ENCODE measurements around the gene FUT7. TPM values are rescaled to one million over a fixed set of nuclear protein-coding genes. Genes with fewer than 3 reads are reported as not detected.
A peak's percentile ranks its signal among the peaks of the same experiment; 100 is the strongest.

FUT7 gene
- total RNA-seq, 1 experiment from 2014 or later, result not detected

DNA sequence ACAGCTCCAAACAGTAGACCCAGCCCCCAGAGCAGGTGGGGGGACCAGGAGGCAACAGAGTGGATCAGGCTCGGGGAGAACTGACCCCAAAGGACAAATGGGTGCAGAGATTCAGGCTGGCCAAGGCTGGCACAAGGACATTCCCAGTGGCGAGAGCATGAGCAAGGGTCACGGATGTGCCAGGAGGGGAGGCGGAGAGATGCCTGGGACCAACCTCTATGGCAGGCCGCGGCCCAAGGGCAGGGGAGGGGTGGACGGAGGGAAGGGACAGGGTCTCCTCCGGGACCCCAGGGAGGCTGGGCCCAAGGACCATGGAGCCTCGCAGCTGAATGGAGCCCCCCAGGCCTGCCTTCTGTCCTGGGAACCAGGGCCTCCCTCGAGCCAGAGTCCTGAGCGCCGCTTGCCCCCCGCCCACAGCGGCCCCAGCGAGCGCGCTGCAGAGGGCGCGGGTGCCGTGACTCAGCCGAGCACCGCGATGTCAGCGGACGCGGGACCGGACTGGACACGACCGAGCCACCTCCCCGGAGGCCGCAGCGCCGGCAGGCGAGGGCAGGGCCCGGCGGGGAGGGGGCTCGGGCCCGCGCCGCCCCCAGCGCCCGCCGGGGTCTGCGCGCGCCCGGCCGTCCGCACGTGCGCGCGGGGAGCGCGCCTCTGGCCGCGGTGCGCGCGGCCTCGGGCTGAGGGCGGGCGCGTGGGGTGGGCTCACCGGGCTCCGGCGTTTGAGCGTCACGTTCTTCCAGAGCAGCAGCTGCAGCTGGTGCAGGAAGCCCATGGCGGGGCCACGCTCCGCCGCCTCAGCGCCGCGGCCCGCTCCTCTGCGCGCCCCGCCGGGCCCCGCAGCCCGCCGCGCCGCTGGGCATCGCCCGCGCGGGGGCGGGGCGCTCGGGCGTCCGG, 4.3 kb downstream of the FUT7 start, which contains the start of gene ABCA2:
ABCA2 (minus strand) TSS at position 869 of the 894 bp plus-strand sequence; CDS start at position 772, 97 bp downstream.
- peaks cover 9% of the 10 kb centered on the region for H3K23me2 ChIP-seq (ENCODE audit: insufficient read length, low read depth, low read length, poor library complexity, severe bottlenecking)
- H3K79me2 ChIP-seq (ENCODE audit: insufficient read depth, low read length), result no peaks in the 10 kb centered on the region
- no peak within 1 kb of the TSS for H3K23ac ChIP-seq (ENCODE audit: insufficient read length, low read depth, low read length)
- H3K14ac ChIP-seq (ENCODE audit: insufficient read depth, low read length), result no peak within 1 kb of the TSS
- TF ChIP-seq, protein P1, sequence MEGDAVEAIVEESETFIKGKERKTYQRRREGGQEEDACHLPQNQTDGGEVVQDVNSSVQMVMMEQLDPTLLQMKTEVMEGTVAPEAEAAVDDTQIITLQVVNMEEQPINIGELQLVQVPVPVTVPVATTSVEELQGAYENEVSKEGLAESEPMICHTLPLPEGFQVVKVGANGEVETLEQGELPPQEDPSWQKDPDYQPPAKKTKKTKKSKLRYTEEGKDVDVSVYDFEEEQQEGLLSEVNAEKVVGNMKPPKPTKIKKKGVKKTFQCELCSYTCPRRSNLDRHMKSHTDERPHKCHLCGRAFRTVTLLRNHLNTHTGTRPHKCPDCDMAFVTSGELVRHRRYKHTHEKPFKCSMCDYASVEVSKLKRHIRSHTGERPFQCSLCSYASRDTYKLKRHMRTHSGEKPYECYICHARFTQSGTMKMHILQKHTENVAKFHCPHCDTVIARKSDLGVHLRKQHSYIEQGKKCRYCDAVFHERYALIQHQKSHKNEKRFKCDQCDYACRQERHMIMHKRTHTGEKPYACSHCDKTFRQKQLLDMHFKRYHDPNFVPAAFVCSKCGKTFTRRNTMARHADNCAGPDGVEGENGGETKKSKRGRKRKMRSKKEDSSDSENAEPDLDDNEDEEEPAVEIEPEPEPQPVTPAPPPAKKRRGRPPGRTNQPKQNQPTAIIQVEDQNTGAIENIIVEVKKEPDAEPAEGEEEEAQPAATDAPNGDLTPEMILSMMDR (conservative IDR thresholded peaks at IDR 0.05), result no peak
- H2BK20ac ChIP-seq (ENCODE audit: low read depth, low read length, poor library complexity, severe bottlenecking), result no peak within 1 kb of the TSS
- no peaks in the 10 kb centered on the region for H3K9me3 Mint-ChIP-seq
- H3K18ac ChIP-seq (ENCODE audit: insufficient read length, low read depth, low read length), result no peak within 1 kb of the TSS
- peaks cover 24% of the 10 kb centered on the region for H3K27me3 Mint-ChIP-seq (ENCODE audit: low read depth)
- H3K27me3 ChIP-seq (ENCODE audit: insufficient read depth, low read length), result no peaks in the 10 kb centered on the region
- H2AK5ac ChIP-seq (ENCODE audit: insufficient read length, low read length), result no peak within 1 kb of the TSS
- no peak within 1 kb of the TSS for H3K9ac ChIP-seq (ENCODE audit: extremely low read depth, insufficient read length, low read length)
- no peak within 1 kb of the TSS for H3K27ac ChIP-seq (ENCODE audit: insufficient read length, low read depth, low read length)
- no peak within 1 kb of the TSS for H2AFZ ChIP-seq (ENCODE audit: low read length)
- H2BK15ac ChIP-seq (ENCODE audit: low read depth, low read length), result no peak within 1 kb of the TSS
- no peaks in the 10 kb centered on the region for H3K9me3 ChIP-seq (ENCODE audit: control insufficient read depth, low read depth, low read length)
- WGBS (ENCODE audit: extremely low coverage, insufficient read length, low lambda C conversion rate), result no CpG with 5 or more reads among the region's 95 CpGs
- no peak within 1 kb of the TSS for H3K27ac Mint-ChIP-seq
- H3K4ac ChIP-seq (ENCODE audit: low read depth, low read length), result no peak within 1 kb of the TSS
- H3K4me3 Mint-ChIP-seq, result peak within 1 kb of the TSS; percentile 66 to 85
- H4K91ac ChIP-seq (ENCODE audit: insufficient read length, low read depth, low read length), result no peak within 1 kb of the TSS
- no peak within 1 kb of the TSS for H4K5ac ChIP-seq (ENCODE audit: insufficient read length, low read depth, low read length)
- H3T11ph ChIP-seq (ENCODE audit: low read length), result no peak within 1 kb of the TSS
- H3K4me2 ChIP-seq (ENCODE audit: insufficient read depth, insufficient read length, low read length), result peak within 1 kb of the TSS; percentile 36
- no peaks in the 10 kb centered on the region for H3K79me1 ChIP-seq (ENCODE audit: insufficient read depth, low read depth, low read length, poor library complexity, severe bottlenecking)
- H2BK12ac ChIP-seq (ENCODE audit: insufficient read length, low read depth, low read length), result no peak within 1 kb of the TSS
- peaks cover 0 to 14% of the 10 kb centered on the region in 2 experiments; a peak in 2 of 4 replicates for H3K4me1 Mint-ChIP-seq
- H3K36me3 Mint-ChIP-seq (ENCODE audit: insufficient read depth in 1 of 3, low read depth in 3 of 3), result no peaks in the 10 kb centered on the region
- DNase-seq, result no peak
- no peak within 1 kb of the TSS for H4K8ac ChIP-seq (replicated peaks; ENCODE audit: insufficient read length, low read depth, low read length)
- peaks cover 2% of the 10 kb centered on the region for H4K20me1 ChIP-seq (ENCODE audit: control insufficient read depth, insufficient read depth, insufficient read length)
- no peak within 1 kb of the TSS for H2BK5ac ChIP-seq (ENCODE audit: insufficient read length, low read length)
- no peak within 1 kb of the TSS for H2BK120ac ChIP-seq (ENCODE audit: low read depth, low read length, poor library complexity, severe bottlenecking)
- no peak within 1 kb of the TSS for H3K56ac ChIP-seq (ENCODE audit: insufficient read length, low read depth, low read length)
- H3K4me1 ChIP-seq (ENCODE audit: insufficient read depth, low read length), result no peaks in the 10 kb centered on the region

All from H9 (cell line).